DLD1 (cell line): ENCODE results near the gene E2F4.

Source experiments
- in situ Hi-C: cut with HindIII; loops from 2 replicates; pipeline ENCODE4 v1.10.0; 2017; ENCODE audit warnings: low sequenced_read_pairs

The E2F4 gene

GRCh38 chr16:67207249-67208091 lies 15.5 kb downstream of the E2F4 start:
- in situ Hi-C loops = no loop called here

GRCh38 chr16:67208154-67208896 lies 16.4 kb downstream of the E2F4 start:
- in situ Hi-C loops = no loop called here

- in situ Hi-C loops = no loop called here
Measured at GRCh38 chr16:67209565-67209964, 17.6 kb downstream of the E2F4 start.

- in situ Hi-C loops = no loop called here
Measured at GRCh38 chr16:67210069-67210937, 18.3 kb downstream of the E2F4 start.

- in situ Hi-C loops = no loop called here
Measured at GRCh38 chr16:67211674-67212073, 19.7 kb downstream of the E2F4 start.

- in situ Hi-C loops = no loop called here
Measured at GRCh38 chr16:67212766-67213165, 20.8 kb downstream of the E2F4 start.

- in situ Hi-C loops = no loop called here
Measured at GRCh38 chr16:67213197-67214019, 21.5 kb downstream of the E2F4 start.

- in situ Hi-C loops = no loop called here
Measured at GRCh38 chr16:67215706-67216105, 23.8 kb downstream of the E2F4 start.

GRCh38 chr16:67216612-67217490 lies 24.9 kb downstream of the E2F4 start:
- in situ Hi-C loops = no loop called here

GRCh38 chr16:67223992-67224391 lies 32.0 kb downstream of the E2F4 start:
- in situ Hi-C loops = no loop called here

- in situ Hi-C loops = no loop called here
Measured at GRCh38 chr16:67226295-67226803, 34.4 kb downstream of the E2F4 start.

GRCh38 chr16:67226804-67227566 lies 35.0 kb downstream of the E2F4 start, which contains the start of gene TMEM208:
Gene TMEM208, plus strand, starts transcription at chr16:67227130. Its CDS starts 89 bp downstream, at chr16:67227219.
- in situ Hi-C loops = no loop called here

GRCh38 chr16:67227567-67227921 lies 35.6 kb downstream of the E2F4 start:
- in situ Hi-C loops = no loop called here

- in situ Hi-C loops = no loop called here
Measured at GRCh38 chr16:67228034-67228785, 36.3 kb downstream of the E2F4 start.

GRCh38 chr16:67228905-67229304 lies 37.0 kb downstream of the E2F4 start:
- in situ Hi-C loops = no loop called here

GRCh38 chr16:67229906-67230808 lies 38.2 kb downstream of the E2F4 start:
- in situ Hi-C loops = no loop called here
